ENCODE results near the gene IQGAP1.

The IQGAP1 gene

GRCh38 chr15:90531147-90531546 is 143.1 kb downstream of the IQGAP1 start:
- no peak for FAIRE-seq

- no peak for FAIRE-seq
These were observed 147.2 kb downstream of the IQGAP1 start for GRCh38 chr15:90535254-90535653.

- FAIRE-seq = no peak
These were observed 151.7 kb downstream of the IQGAP1 start for GRCh38 chr15:90539789-90540188.

GRCh38 chr15:90540768-90541167 is 152.7 kb downstream of the IQGAP1 start:
- FAIRE-seq = no peak

GRCh38 chr15:90545095-90545494 is 157.1 kb downstream of the IQGAP1 start:
- no peak for FAIRE-seq

- FAIRE-seq = no peak
These were observed 159.5 kb downstream of the IQGAP1 start for GRCh38 chr15:90547540-90547939.

GRCh38 chr15:90550919-90551318 is 162.9 kb downstream of the IQGAP1 start:
- no peak for FAIRE-seq

All from A204.1 (cell line).